HEK293 (cell line): Measurements from ENCODE around the gene FAM171A1.
A peak's percentile ranks its signal among the peaks of the same experiment; 100 is the strongest.

Experiments
- CTCF ChIA-PET: fragments of 350-600 bp; formaldehyde crosslinking; extraction: SDS; loops from one replicate; lab custom pipeline; 2021; ENCODE audit warnings: antibody characterized with exemption; lab: Yijun Ruan, JAX
- POLR2A ChIA-PET: fragments of 300-600 bp; formaldehyde crosslinking; extraction: SDS; loops from one replicate; lab custom pipeline; 2020; ENCODE audit warnings: antibody characterized with exemption, inconsistent platforms; lab: Yijun Ruan, JAX
- H3K27ac ChIP-seq: fragments of 200-500 bp; sonication (Bioruptor generic); 2 replicates; pipeline ENCODE4 v1.5.1; 2014; ENCODE audit warnings: low read depth, low read length, control low read depth, inconsistent platforms; ENCODE audit errors: extremely low read depth
- H3K36me3 ChIP-seq, 2 experiments: fragments of 200-500 bp in 1 of 2; sonication (Bioruptor generic) in 1 of 2; 1 replicate in 1 of 2; 2 replicates in 1 of 2; pipeline ENCODE4 v1.5.1; 2014 to 2017; ENCODE audit warnings: inconsistent platforms in 2 of 2, low read length in 2 of 2; ENCODE audit not compliant: control insufficient read depth in 2 of 2, insufficient read depth in 1 of 2
- H3K4me1 ChIP-seq: fragments of 200-500 bp; sonication (Bioruptor generic); 2 replicates; pipeline ENCODE4 v1.5.1; 2014; ENCODE audit warnings: mild to moderate bottlenecking, low read length, inconsistent platforms; ENCODE audit not compliant: control insufficient read depth, insufficient read depth
- H3K4me3 ChIP-seq: 2 replicates; pipeline ENCODE4 v1.5.1; 2011; ENCODE audit warnings: low read depth, mild to moderate bottlenecking, control low read depth, low read length, moderate library complexity
- H3K9me3 ChIP-seq: fragments of 200-500 bp; sonication (Bioruptor generic); 2 replicates; pipeline ENCODE4 v1.5.1; 2014; ENCODE audit warnings: low read depth, low read length, inconsistent platforms; ENCODE audit not compliant: control insufficient read depth, insufficient read depth
- ATF2 ChIP-seq: fragments of 450-650 bp; formaldehyde crosslinking; IDR thresholded peaks from 2 replicates; pipeline ENCODE4 v1.5.1; 2016; ENCODE audit warnings: missing biosample characterization, missing genetic modification characterization, low read depth
- CTCF ChIP-seq: fragments of 450-650 bp; formaldehyde crosslinking; IDR thresholded peaks from 2 replicates; pipeline ENCODE4 v1.5.1; 2016; ENCODE audit warnings: missing biosample characterization, missing genetic modification characterization
- EGR2 ChIP-seq: fragments of 450-650 bp; formaldehyde crosslinking; IDR thresholded peaks from 2 replicates; pipeline ENCODE4 v1.5.1; 2016; ENCODE audit warnings: low read depth, missing biosample characterization, missing genetic modification characterization
- IKZF3 ChIP-seq: fragments of 450-650 bp; IDR thresholded peaks from 2 replicates; pipeline ENCODE4 v1.5.0; 2018; ENCODE audit warnings: missing biosample characterization, mild to moderate bottlenecking, missing genetic modification characterization, moderate library complexity
- KLF9 ChIP-seq: fragments of 450-650 bp; formaldehyde crosslinking; IDR thresholded peaks from 2 replicates; pipeline ENCODE4 v1.5.1; 2016; ENCODE audit warnings: missing biosample characterization, missing genetic modification characterization, low read depth
- MYNN ChIP-seq: fragments of 450-650 bp; formaldehyde crosslinking; IDR thresholded peaks from 2 replicates; pipeline ENCODE4 v1.5.1; 2016; ENCODE audit warnings: missing biosample characterization, missing genetic modification characterization, borderline replicate concordance
- SCRT1 ChIP-seq: fragments of 450-650 bp; formaldehyde crosslinking; IDR thresholded peaks from 2 replicates; pipeline ENCODE4 v1.5.1; 2016; ENCODE audit warnings: missing biosample characterization, missing genetic modification characterization, borderline replicate concordance
- SCRT2 ChIP-seq: fragments of 450-650 bp; formaldehyde crosslinking; IDR thresholded peaks from 2 replicates; pipeline ENCODE4 v1.5.1; 2016; ENCODE audit warnings: missing biosample characterization, missing genetic modification characterization
- TCF7L2 ChIP-seq: IDR thresholded peaks from 2 replicates; pipeline ENCODE4 v1.6.1; 2011; ENCODE audit warnings: low read depth, mild to moderate bottlenecking, inconsistent platforms, low read length, moderate library complexity, borderline replicate concordance
- YY1 ChIP-seq: fragments of 450-650 bp; formaldehyde crosslinking; IDR thresholded peaks from 2 replicates; pipeline ENCODE4 v1.5.1; 2018; ENCODE audit warnings: missing biosample characterization, missing genetic modification characterization
- ZBTB17 ChIP-seq: fragments of 450-650 bp; formaldehyde crosslinking; IDR thresholded peaks from 2 replicates; pipeline ENCODE4 v1.5.1; 2016; ENCODE audit warnings: missing biosample characterization, missing genetic modification characterization
- ZFHX2 ChIP-seq: fragments of 450-650 bp; formaldehyde crosslinking; conservative IDR thresholded peaks from 2 replicates; pipeline ENCODE4 v1.5.1; 2016; ENCODE audit warnings: missing biosample characterization, missing genetic modification characterization
- ZNF114 ChIP-seq: fragments of 450-650 bp; formaldehyde crosslinking; IDR thresholded peaks from 2 replicates; pipeline ENCODE4 v1.5.0; 2017; ENCODE audit warnings: missing biosample characterization, missing genetic modification characterization
- ZNF155 ChIP-seq: fragments of 450-650 bp; formaldehyde crosslinking; IDR thresholded peaks from 2 replicates; pipeline ENCODE4 v1.5.1; 2016; ENCODE audit warnings: missing biosample characterization, missing genetic modification characterization
- ZNF175 ChIP-seq: fragments of 450-650 bp; formaldehyde crosslinking; IDR thresholded peaks from 2 replicates; pipeline ENCODE4 v1.5.1; 2016; ENCODE audit warnings: missing biosample characterization, missing genetic modification characterization
- ZNF2 ChIP-seq: fragments of 450-650 bp; formaldehyde crosslinking; IDR thresholded peaks from 2 replicates; pipeline ENCODE4 v1.5.1; 2016; ENCODE audit warnings: missing biosample characterization, missing genetic modification characterization
- ZNF248 ChIP-seq: fragments of 450-650 bp; formaldehyde crosslinking; IDR thresholded peaks from 2 replicates; pipeline ENCODE4 v1.5.1; 2017; ENCODE audit warnings: missing biosample characterization, missing genetic modification characterization
- ZNF292 ChIP-seq: fragments of 450-650 bp; formaldehyde crosslinking; IDR thresholded peaks from 2 replicates; pipeline ENCODE4 v1.5.1; 2016; ENCODE audit warnings: low read depth, missing biosample characterization, missing genetic modification characterization, borderline replicate concordance
- ZNF354C ChIP-seq: fragments of 450-650 bp; formaldehyde crosslinking; IDR thresholded peaks from 2 replicates; pipeline ENCODE4 v1.5.1; 2016; ENCODE audit warnings: missing biosample characterization, missing genetic modification characterization, low read depth, borderline replicate concordance
- ZNF426 ChIP-seq: fragments of 450-650 bp; formaldehyde crosslinking; IDR thresholded peaks from 2 replicates; pipeline ENCODE4 v1.5.1; 2017; ENCODE audit warnings: missing biosample characterization, missing genetic modification characterization, mild to moderate bottlenecking, inconsistent platforms, moderate library complexity
- ZNF530 ChIP-seq: fragments of 450-650 bp; formaldehyde crosslinking; IDR thresholded peaks from 2 replicates; pipeline ENCODE4 v1.5.1; 2016; ENCODE audit warnings: low read depth, missing biosample characterization, missing genetic modification characterization
- ZNF544 ChIP-seq: fragments of 450-650 bp; formaldehyde crosslinking; IDR thresholded peaks from 2 replicates; pipeline ENCODE4 v1.5.0; 2017; ENCODE audit warnings: missing biosample characterization, missing genetic modification characterization
- ZNF558 ChIP-seq: fragments of 450-650 bp; formaldehyde crosslinking; IDR thresholded peaks from 2 replicates; pipeline ENCODE4 v1.5.1; 2016; ENCODE audit warnings: missing biosample characterization, missing genetic modification characterization
- ZNF600 ChIP-seq: fragments of 450-650 bp; formaldehyde crosslinking; IDR thresholded peaks from 2 replicates; pipeline ENCODE4 v1.5.1; 2016; ENCODE audit warnings: missing biosample characterization, missing genetic modification characterization
- ZNF654 ChIP-seq: fragments of 450-650 bp; formaldehyde crosslinking; IDR thresholded peaks from 2 replicates; pipeline ENCODE4 v1.5.1; 2016; ENCODE audit warnings: low read depth, missing biosample characterization, missing genetic modification characterization
- ZNF660 ChIP-seq: fragments of 450-650 bp; IDR thresholded peaks from 2 replicates; pipeline ENCODE4 v1.5.1; 2018; ENCODE audit warnings: missing biosample characterization, mild to moderate bottlenecking, missing genetic modification characterization
- ZNF791 ChIP-seq: fragments of 450-650 bp; formaldehyde crosslinking; IDR thresholded peaks from 2 replicates; pipeline ENCODE4 v1.5.1; 2016; ENCODE audit warnings: missing biosample characterization, missing genetic modification characterization
- ZSCAN30 ChIP-seq: fragments of 450-650 bp; IDR thresholded peaks from 2 replicates; pipeline ENCODE4 v1.5.1; 2018; ENCODE audit warnings: missing biosample characterization, mild to moderate bottlenecking, missing genetic modification characterization, moderate library complexity
- TF ChIP-seq, protein P1 (sequence below): fragments of 450-650 bp; formaldehyde crosslinking; optimal IDR thresholded peaks from 2 replicates; pipeline ENCODE3; 2016; ENCODE audit warnings: missing biosample characterization, mild to moderate bottlenecking, missing genetic modification characterization

The FAM171A1 gene

GRCh38 chr10:15209827-15210509 lies 161.1 kb downstream of the FAM171A1 start:
- no peak overlapping the region for H3K27ac ChIP-seq
- H3K4me3 ChIP-seq = no peak overlapping the region
- H3K4me1 ChIP-seq = no peaks in the 10 kb centered on the region
- TF ChIP-seq ZFHX2 = peak; percentile 57
- peak; percentile 70 for TF ChIP-seq ZNF654
- 0 out of 2 replicates have a peak, but pooled peaks have one; percentile 36 for TF ChIP-seq YY1 (tag by site-specific recombination)
- TF ChIP-seq TCF7L2 = peak; percentile 51; the same call in 1 of the 2 replicates
- TF ChIP-seq ZNF155 (tag by site-specific recombination) = no peak
- TF ChIP-seq SCRT1 (tag by site-specific recombination) = peak; percentile 93
- TF ChIP-seq ZNF426 (tag by site-specific recombination) = no peak
- peak; percentile 75 for TF ChIP-seq CTCF (tag by site-specific recombination)
- peak; percentile 31; the same call in 1 of the 2 replicates for TF ChIP-seq ZNF2
- no peak for TF ChIP-seq ZNF354C
- TF ChIP-seq ZNF544 (tag by site-specific recombination) = no peak
- TF ChIP-seq, protein P1, sequence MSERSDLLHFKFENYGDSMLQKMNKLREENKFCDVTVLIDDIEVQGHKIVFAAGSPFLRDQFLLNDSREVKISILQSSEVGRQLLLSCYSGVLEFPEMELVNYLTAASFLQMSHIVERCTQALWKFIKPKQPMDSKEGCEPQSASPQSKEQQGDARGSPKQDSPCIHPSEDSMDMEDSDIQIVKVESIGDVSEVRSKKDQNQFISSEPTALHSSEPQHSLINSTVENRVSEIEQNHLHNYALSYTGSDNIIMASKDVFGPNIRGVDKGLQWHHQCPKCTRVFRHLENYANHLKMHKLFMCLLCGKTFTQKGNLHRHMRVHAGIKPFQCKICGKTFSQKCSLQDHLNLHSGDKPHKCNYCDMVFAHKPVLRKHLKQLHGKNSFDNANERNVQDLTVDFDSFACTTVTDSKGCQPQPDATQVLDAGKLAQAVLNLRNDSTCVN (tag by site-specific recombination) = no peak
- TF ChIP-seq ZNF660 (tag by site-specific recombination) = 0 out of 2 replicates have a peak, but pooled peaks have one; percentile 22
- peak; percentile 96 for TF ChIP-seq SCRT2 (tag by site-specific recombination)
- peak; percentile 75 for TF ChIP-seq ZNF600
- TF ChIP-seq ZBTB17 (tag by site-specific recombination) = peak; percentile 27; the same call in 1 of the 2 replicates
- TF ChIP-seq EGR2 (tag by site-specific recombination) = 0 out of 2 replicates have a peak, but pooled peaks have one; percentile 29
- peak; percentile 47; the same call in 1 of the 2 replicates for TF ChIP-seq KLF9 (tag by site-specific recombination)
- no peak; the same call in 1 of the 2 replicates for TF ChIP-seq ZSCAN30 (tag by site-specific recombination)
- no peaks in the 10 kb centered on the region for H3K9me3 ChIP-seq
- CTCF ChIA-PET = interaction anchor here (0.7 to 1.9 kb wide), 11 partner anchors 8 to 529 kb away, joined by 3 to 5 read pairs (median 4); no protein-coding TSS in a partner anchor
- POLR2A ChIA-PET = no interaction called here
- peaks cover 0 to 28% of the 10 kb centered on the region in 2 experiments; a peak in 1 of 3 replicates for H3K36me3 ChIP-seq

DNA sequence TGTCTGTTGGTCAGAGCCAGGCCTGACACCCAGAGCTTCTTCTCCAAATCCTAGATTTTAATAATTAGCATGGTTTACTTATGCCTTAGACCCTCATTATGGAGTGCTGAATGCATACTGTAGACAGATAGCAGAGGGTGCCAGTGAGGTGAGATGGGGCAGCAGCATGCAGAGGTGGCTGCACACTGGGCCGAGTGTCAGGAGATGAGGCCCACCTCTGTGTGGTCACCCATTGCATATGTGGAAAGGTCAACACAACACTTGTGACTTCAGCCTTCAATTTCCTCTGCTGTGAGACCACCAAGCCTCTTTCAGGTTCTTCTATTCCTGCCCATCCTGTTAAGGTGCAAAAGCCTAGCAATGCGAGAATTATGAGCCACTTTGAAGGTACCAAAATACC lies 162.9 kb downstream of the FAM171A1 start:
- Histone ChIP-seq H3K4me3 (no peak overlapping the region), H3K4me1 (no peaks in the 10 kb centered on the region), H3K9me3 (no peaks in the 10 kb centered on the region), H3K27ac (no peak overlapping the region), H3K36me3 (peaks cover 0 to 16% of the 10 kb centered on the region in 2 experiments; a peak in 1 of 3 replicates)
- ChIA-PET POLR2A (no interaction called here), CTCF (interaction anchor here (0.6 kb wide), 1 partner anchor 327 kb away, joined by 3 read pairs; no protein-coding TSS in a partner anchor)
- TF ChIP-seq ZNF292 (tag by site-specific recombination) = no peak
- no peak for TF ChIP-seq ZNF114 (tag by site-specific recombination)
- no peak for TF ChIP-seq IKZF3
- TF ChIP-seq ATF2 (tag by site-specific recombination) = no peak
- TF ChIP-seq MYNN = no peak
- TF ChIP-seq, protein P1 (tag by site-specific recombination) = no peak
- TF ChIP-seq ZNF791 = no peak
- TF ChIP-seq ZNF175 (tag by site-specific recombination) = no peak
- no peak for TF ChIP-seq ZNF558 (tag by site-specific recombination)
- TF ChIP-seq ZNF530 (tag by site-specific recombination) = no peak
- no peak for TF ChIP-seq ZNF248 (tag by site-specific recombination)
